Subcutaneous abdominal adipose tissue (tissue), 5 donors: Measurements from ENCODE around the gene SPPL2C.

Experiments
- H3K27ac ChIP-seq: one replicate; pipeline ENCODE4 v1.7.0; 2013; ENCODE audit warnings: low read depth, mild to moderate bottlenecking, inconsistent platforms, low read length, moderate library complexity
- H3K27me3 ChIP-seq, 5 donors: one replicate each; pipeline ENCODE4 v1.7.0; 2013; ENCODE audit warnings: low read length in 5 of 5, inconsistent platforms in 1 of 5; ENCODE audit not compliant: control insufficient read depth in 5 of 5, insufficient read depth in 4 of 5
- H3K36me3 ChIP-seq, 5 donors: one replicate each; pipeline ENCODE4 v1.7.0; 2013; ENCODE audit warnings: low read length in 5 of 5; ENCODE audit not compliant: control insufficient read depth in 5 of 5, insufficient read depth in 5 of 5
- H3K4me1 ChIP-seq, 5 donors: one replicate each; pipeline ENCODE4 v1.7.0; 2013; ENCODE audit warnings: low read length in 5 of 5, mild to moderate bottlenecking in 3 of 5, moderate library complexity in 1 of 5; ENCODE audit not compliant: control insufficient read depth in 5 of 5, insufficient read depth in 5 of 5
- H3K4me3 ChIP-seq, 5 donors: one replicate each; pipeline ENCODE4 v1.7.0; 2013; ENCODE audit warnings: low read length in 5 of 5, low read depth in 1 of 5
- H3K9ac ChIP-seq, 5 donors: one replicate each; pipeline ENCODE4 v1.7.0; 2013; ENCODE audit warnings: low read length in 5 of 5, mild to moderate bottlenecking in 4 of 5, moderate library complexity in 3 of 5
- H3K9me3 ChIP-seq, 5 donors: one replicate each; pipeline ENCODE4 v1.7.0; 2013; ENCODE audit warnings: low read length in 5 of 5; ENCODE audit not compliant: control insufficient read depth in 5 of 5
- donor health status: healthy.
- donor health status: healthy.
- donor health status: healthy.
- donor health status: healthy.
- donor health status: healthy.

The SPPL2C gene, protein sequence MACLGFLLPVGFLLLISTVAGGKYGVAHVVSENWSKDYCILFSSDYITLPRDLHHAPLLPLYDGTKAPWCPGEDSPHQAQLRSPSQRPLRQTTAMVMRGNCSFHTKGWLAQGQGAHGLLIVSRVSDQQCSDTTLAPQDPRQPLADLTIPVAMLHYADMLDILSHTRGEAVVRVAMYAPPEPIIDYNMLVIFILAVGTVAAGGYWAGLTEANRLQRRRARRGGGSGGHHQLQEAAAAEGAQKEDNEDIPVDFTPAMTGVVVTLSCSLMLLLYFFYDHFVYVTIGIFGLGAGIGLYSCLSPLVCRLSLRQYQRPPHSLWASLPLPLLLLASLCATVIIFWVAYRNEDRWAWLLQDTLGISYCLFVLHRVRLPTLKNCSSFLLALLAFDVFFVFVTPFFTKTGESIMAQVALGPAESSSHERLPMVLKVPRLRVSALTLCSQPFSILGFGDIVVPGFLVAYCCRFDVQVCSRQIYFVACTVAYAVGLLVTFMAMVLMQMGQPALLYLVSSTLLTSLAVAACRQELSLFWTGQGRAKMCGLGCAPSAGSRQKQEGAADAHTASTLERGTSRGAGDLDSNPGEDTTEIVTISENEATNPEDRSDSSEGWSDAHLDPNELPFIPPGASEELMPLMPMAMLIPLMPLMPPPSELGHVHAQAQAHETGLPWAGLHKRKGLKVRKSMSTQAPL

DNA sequence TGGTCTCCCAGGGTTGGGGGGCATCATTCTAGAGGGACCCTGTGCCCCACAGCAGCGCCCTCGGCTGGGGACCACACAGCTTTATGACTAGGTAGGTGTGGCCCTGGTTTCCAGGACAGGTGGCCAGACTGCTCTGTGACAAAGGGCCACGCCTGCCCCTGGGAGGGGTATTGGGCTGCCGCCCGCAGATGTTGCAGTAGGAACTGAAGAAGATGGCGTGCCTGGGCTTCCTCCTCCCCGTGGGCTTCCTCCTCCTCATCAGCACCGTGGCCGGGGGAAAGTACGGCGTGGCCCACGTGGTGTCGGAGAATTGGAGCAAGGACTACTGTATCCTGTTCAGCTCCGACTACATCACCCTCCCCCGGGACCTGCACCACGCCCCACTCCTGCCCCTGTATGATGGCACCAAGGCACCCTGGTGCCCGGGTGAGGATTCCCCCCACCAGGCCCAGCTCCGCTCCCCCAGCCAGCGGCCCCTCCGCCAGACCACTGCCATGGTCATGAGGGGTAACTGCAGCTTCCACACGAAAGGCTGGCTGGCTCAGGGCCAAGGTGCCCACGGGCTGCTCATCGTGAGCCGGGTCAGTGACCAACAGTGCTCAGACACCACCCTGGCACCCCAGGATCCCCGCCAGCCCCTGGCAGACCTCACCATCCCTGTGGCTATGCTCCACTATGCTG is at the start of gene SPPL2C:
Gene SPPL2C, plus strand, starts transcription at position 187 of the 681 bp plus-strand sequence. Its CDS starts 26 bp downstream, at position 213.
- Histone ChIP-seq H3K27me3 (peaks cover 5 to 11% (median 10%) of the 10 kb centered on the region in 5 donors), H3K27ac (no peak within 1 kb of the TSS), H3K9ac (no peak within 1 kb of the TSS), H3K4me1 (peaks cover 0 to 8% (median 3%) of the 10 kb centered on the region in 5 donors), H3K4me3 (no peak within 1 kb of the TSS), H3K36me3 (no peaks in the 10 kb centered on the region), H3K9me3 (no peaks in the 10 kb centered on the region)

GRCh38 chr17:45800816-45801215 is 43.9 kb upstream of the SPPL2C start:
- peaks cover 15 to 41% (median 22%) of the 10 kb centered on the region in 5 donors for H3K27me3 ChIP-seq

DNA sequence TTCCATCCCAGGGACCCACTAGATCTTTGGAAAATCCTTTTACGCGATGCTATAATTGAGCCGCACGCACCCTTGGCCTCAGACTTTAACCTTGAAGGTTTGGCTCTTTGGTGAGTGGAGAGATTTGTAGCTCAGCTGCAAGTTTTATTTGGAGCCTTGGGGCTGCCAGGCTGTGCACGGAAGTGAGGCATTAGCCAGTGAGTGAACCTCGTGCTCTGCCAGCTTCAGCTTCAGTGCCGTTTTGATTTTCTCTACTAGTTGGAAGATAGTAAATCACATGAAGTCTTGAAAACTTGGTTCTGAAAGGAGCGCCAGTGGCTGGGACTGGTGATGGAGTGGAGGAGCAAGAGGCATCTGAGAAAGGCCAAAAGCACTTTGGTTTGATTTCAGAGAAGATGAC is 43.3 kb upstream of the SPPL2C start:
- H3K4me1 ChIP-seq = peaks cover 0 to 3% (median 0%) of the 10 kb centered on the region in 5 donors
- no peaks in the 10 kb centered on the region for H3K36me3 ChIP-seq
- no peak overlapping the region for H3K27ac ChIP-seq
- peaks cover 15 to 35% (median 18%) of the 10 kb centered on the region in 5 donors for H3K27me3 ChIP-seq
- H3K9me3 ChIP-seq = no peaks in the 10 kb centered on the region
- no peak overlapping the region for H3K9ac ChIP-seq
- H3K4me3 ChIP-seq = no peak overlapping the region

More at GRCh38 chr17:45800816-45801215, 43.9 kb upstream of the SPPL2C start:
- Histone ChIP-seq H3K27ac (no peak overlapping the region), H3K4me1 (peaks cover 0 to 3% (median 0%) of the 10 kb centered on the region in 5 donors), H3K9ac (no peak overlapping the region), H3K9me3 (no peaks in the 10 kb centered on the region), H3K4me3 (no peak overlapping the region), H3K36me3 (no peaks in the 10 kb centered on the region)

DNA sequence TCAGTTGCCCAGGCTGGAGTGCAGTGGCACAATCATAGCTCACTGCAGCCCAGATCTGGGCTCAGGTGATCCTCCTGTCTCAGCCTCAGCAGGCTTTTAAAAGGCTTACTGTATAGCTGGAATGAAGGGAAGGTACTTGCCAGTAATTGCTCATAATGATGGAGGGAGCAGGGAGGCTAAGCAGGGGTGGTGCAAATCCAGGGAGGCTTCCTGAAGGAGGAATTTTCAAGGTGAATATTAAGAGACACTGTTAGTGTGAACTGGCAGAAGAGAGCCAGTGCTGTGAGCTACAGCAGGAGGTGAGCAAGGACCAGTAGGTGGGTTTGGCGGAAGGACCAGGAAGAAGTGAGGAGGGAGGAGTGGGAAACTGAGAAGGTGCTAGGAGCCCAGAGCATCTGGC is 35.8 kb upstream of the SPPL2C start:
- Histone ChIP-seq H3K9ac (no peak overlapping the region), H3K27ac (no peak overlapping the region), H3K27me3 (peaks cover 3 to 17% (median 10%) of the 10 kb centered on the region in 5 donors)

DNA sequence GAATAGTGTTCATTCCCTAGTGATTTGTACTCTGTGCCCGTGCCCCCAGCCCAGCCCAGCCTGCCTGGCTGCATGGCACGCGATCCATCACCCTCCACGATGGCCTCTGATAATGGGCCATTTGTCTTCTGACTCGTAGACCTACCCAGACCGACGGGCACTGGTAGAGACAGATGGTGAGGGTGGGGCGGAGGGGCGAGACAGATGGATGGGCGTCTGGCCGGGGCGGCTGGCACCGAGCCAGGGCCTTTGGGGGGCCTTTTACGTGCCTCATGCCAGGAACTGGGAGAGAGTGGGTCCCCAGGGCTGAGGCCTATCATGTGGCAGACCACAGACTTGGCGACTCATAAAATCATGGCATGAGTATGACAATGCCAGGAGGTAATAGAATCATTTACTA is 35.2 kb upstream of the SPPL2C start:
- H3K9me3 ChIP-seq = no peaks in the 10 kb centered on the region
- H3K4me3 ChIP-seq = no peak overlapping the region
- H3K4me1 ChIP-seq = no peaks in the 10 kb centered on the region
- no peak overlapping the region for H3K9ac ChIP-seq
- peaks cover 3 to 21% (median 7%) of the 10 kb centered on the region in 5 donors for H3K27me3 ChIP-seq
- H3K27ac ChIP-seq = no peak overlapping the region
- H3K36me3 ChIP-seq = no peaks in the 10 kb centered on the region

More for the DNA sequence above, 35.8 kb upstream of the SPPL2C start:
- Histone ChIP-seq H3K9me3 (no peaks in the 10 kb centered on the region), H3K4me3 (no peak overlapping the region), H3K4me1 (peaks cover 0 to 3% (median 0%) of the 10 kb centered on the region in 5 donors), H3K36me3 (no peaks in the 10 kb centered on the region)

DNA sequence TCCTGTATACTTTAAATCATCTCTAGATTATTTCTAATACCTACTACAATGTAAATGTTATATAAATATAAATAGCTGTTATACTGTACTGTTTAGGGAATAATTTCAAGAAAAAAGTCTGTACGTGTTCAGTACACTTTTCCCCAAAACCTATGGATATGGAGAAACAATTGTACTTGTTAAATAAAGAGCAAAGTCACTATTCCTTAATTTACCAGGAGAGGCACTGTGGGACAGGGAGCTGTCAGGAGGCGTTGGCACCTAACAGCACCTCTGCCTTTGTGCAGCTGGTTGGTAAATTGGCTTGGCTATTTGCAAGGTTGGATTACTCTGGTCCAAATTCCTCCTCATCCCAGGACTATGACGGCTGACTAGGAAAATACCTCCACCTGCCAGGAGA is 32.6 kb upstream of the SPPL2C start:
- no peak overlapping the region for H3K27ac ChIP-seq
- H3K9ac ChIP-seq = no peak overlapping the region
- peaks cover 3 to 14% (median 6%) of the 10 kb centered on the region in 5 donors for H3K27me3 ChIP-seq
- H3K9me3 ChIP-seq = no peaks in the 10 kb centered on the region
- H3K36me3 ChIP-seq = no peaks in the 10 kb centered on the region
- no peaks in the 10 kb centered on the region for H3K4me1 ChIP-seq
- no peak overlapping the region for H3K4me3 ChIP-seq

DNA sequence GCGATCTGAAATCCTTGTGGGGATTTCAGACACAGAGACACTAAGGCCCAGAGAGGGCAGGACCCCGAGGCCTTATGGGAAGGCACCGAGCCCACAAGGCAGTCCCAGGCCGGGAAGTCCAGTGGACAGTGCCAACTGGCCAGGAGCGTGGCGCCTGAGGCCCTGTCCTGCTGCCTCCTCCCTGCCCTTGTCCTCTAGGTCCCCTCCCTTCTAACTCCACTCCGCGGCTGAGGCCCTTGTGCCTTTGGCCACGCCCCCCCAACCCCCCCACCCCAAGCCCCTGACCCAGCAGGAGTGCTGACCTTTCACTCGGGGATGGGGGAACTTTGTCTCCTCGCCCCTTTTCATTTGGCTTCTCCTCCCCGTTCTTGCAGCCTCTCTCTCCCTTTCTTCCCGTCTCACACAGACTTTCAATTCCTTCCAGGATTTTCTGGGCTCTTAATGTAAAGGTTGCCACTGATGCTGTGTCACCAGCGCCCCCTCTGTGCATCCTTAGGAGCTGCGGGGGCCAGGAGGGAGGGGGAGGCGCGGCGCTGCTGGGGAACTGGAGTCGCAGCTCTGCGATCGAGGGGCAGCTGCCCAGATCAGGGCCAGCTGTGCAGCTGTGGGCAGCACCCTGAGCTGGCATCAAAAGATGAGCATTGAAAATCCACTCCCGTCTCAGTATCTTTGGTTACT is 31.5 kb upstream of the SPPL2C start:
- no peak overlapping the region for H3K4me3 ChIP-seq
- no peaks in the 10 kb centered on the region for H3K36me3 ChIP-seq
- H3K27ac ChIP-seq = no peak overlapping the region
- H3K9me3 ChIP-seq = no peaks in the 10 kb centered on the region
- H3K27me3 ChIP-seq = peaks cover 3 to 11% (median 6%) of the 10 kb centered on the region in 5 donors
- H3K9ac ChIP-seq = no peak overlapping the region
- no peaks in the 10 kb centered on the region for H3K4me1 ChIP-seq

DNA sequence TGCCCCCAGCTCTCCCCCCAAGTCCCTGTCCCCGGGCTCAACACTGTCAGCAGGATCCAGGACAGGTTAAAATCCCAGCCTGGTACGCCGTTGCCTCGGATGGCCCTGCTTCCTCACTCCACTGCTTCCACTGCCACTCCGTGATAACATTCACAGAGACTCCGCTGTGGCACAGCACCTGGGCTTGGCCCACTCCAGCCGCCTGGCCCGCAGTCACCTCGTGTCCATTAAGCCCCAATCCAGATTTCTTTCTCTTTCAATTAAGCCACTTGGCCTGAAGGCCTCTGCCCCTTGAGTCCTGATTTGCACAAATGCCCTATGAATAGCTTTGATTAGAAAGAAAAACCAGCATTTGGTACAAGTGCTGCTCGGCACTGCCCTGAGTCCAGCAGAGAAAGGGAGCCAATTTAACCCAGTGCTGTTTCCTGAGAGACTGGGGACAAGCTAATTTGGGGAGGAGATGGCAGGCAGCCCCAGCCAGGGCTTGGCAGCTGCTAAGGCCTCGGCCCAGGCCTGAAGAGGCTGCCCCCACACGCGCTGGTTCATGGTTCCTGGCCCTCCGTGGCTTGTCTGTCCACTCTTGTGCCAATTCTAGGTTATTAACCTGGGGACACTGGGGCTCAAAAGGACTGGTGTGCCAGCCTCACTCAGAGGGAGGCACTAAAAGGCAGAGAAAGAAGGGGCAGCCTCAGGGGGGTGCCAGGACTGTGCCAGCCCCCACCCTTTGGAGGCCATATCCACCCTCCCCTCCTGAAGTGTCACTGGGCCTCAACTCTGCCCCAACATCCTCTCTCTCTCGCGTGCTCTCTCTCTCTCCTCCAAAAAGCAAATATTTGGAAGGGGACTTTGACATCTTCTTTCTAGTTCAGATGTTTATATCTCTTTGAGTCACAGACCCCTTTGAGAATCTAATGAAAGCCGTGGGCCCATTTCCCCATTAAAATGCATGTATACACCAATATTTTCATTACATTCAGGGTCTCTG is 29.8 kb upstream of the SPPL2C start:
- H3K27ac ChIP-seq = no peak overlapping the region
- H3K9me3 ChIP-seq = no peaks in the 10 kb centered on the region
- H3K27me3 ChIP-seq = peaks cover 3 to 14% (median 6%) of the 10 kb centered on the region in 5 donors
- no peak overlapping the region for H3K4me3 ChIP-seq
- no peaks in the 10 kb centered on the region for H3K36me3 ChIP-seq
- no peak overlapping the region for H3K9ac ChIP-seq
- H3K4me1 ChIP-seq = no peaks in the 10 kb centered on the region

GRCh38 chr17:45815752-45816151 is 28.9 kb upstream of the SPPL2C start:
- Histone ChIP-seq H3K27me3 (peaks cover 3 to 18% (median 6%) of the 10 kb centered on the region in 5 donors), H3K27ac (no peak overlapping the region), H3K4me3 (no peak overlapping the region), H3K36me3 (no peaks in the 10 kb centered on the region), H3K9ac (no peak overlapping the region), H3K9me3 (no peaks in the 10 kb centered on the region), H3K4me1 (no peaks in the 10 kb centered on the region)
